PC-9 (cell line): ENCODE data around the gene TENT4A. TPM values are rescaled to one million over a fixed set of nuclear protein-coding genes. Genes with fewer than 3 reads are reported as not detected.

Experiments
- BruUV-seq: library from RNA; stranded (reverse); fragments of 400-500 nt; replicated peaks from 2 replicates; lab custom pipeline; 2021; lab: Mats Ljungman, UMichigan
- CTCF ChIA-PET: fragments of 300-600 bp; sonication (Branson Sonifier 250); formaldehyde crosslinking; loops from one replicate; lab custom pipeline; 2022; ENCODE audit warnings: antibody characterized with exemption; lab: Charles Lee
- POLR2A ChIA-PET: fragments of 300-600 bp; sonication (Branson Sonifier 250); formaldehyde crosslinking; loops from one replicate; lab custom pipeline; 2022; ENCODE audit warnings: antibody characterized with exemption; ENCODE audit not compliant: unreplicated experiment; lab: Charles Lee
- DNase-seq, 2 experiments: peaks; one replicate each; pipeline versions ENCODE4 v3.0.0 to v3.0.0-alpha.2; 2015 to 2022; ENCODE audit warnings: mixed read lengths in 1 of 2
- H2AFZ ChIP-seq: fragments of 200-600 bp; sonication (generic); 2 replicates; pipeline ENCODE4 v1.8.1; 2017; ENCODE audit warnings: antibody characterized with exemption
- H3F3A ChIP-seq: fragments of 200-600 bp; sonication (generic); 2 replicates; pipeline ENCODE4 v1.8.1; 2017; ENCODE audit warnings: antibody characterized with exemption, mild to moderate bottlenecking, low read depth; ENCODE audit not compliant: insufficient read depth
- H3K27ac ChIP-seq: fragments of 200-600 bp; sonication (generic); 2 replicates; pipeline ENCODE4 v1.6.1; 2016; ENCODE audit warnings: mixed run types
- H3K27me3 ChIP-seq: fragments of 200-600 bp; sonication (generic); 2 replicates; pipeline ENCODE4 v1.6.1; 2016; ENCODE audit warnings: low read depth, mixed run types; ENCODE audit not compliant: insufficient read depth
- H3K36me3 ChIP-seq: fragments of 200-600 bp; sonication (generic); 2 replicates; pipeline ENCODE4 v1.6.1; 2016; ENCODE audit warnings: low read depth, mixed run types
- H3K4me1 ChIP-seq: fragments of 200-600 bp; sonication (generic); replicated peaks from 2 replicates; pipeline ENCODE4 v1.6.1; 2016; ENCODE audit warnings: mixed run types; ENCODE audit not compliant: insufficient read depth
- H3K4me2 ChIP-seq: fragments of 200-600 bp; sonication (generic); 2 replicates; pipeline ENCODE4 v1.6.1; 2017; ENCODE audit warnings: mixed run types
- H3K4me3 ChIP-seq: fragments of 200-600 bp; sonication (generic); 2 replicates; pipeline ENCODE4 v1.6.1; 2016; ENCODE audit warnings: mixed run types
- H3K79me2 ChIP-seq: fragments of 200-600 bp; sonication (generic); 2 replicates; pipeline ENCODE4 v1.6.1; 2017; ENCODE audit warnings: low read depth, mixed run types
- H3K9me2 ChIP-seq: fragments of 200-600 bp; sonication (generic); 2 replicates; pipeline ENCODE4 v1.8.1; 2017; ENCODE audit warnings: mild to moderate bottlenecking; ENCODE audit not compliant: insufficient read depth
- H3K9me3 ChIP-seq: fragments of 200-600 bp; sonication (generic); 2 replicates; pipeline ENCODE4 v1.8.1; 2016; ENCODE audit warnings: low read depth; ENCODE audit not compliant: insufficient read depth
- H4K20me1 ChIP-seq: fragments of 200-600 bp; sonication (generic); 2 replicates; pipeline ENCODE4 v1.8.1; 2017; ENCODE audit not compliant: insufficient read depth
- EZH2 ChIP-seq: fragments of 200-600 bp; sonication (generic); IDR thresholded peaks from 2 replicates; pipeline ENCODE4 v1.8.0; 2017; ENCODE audit warnings: antibody characterized with exemption, low read depth
- intact Hi-C: fragments of 100-400 bp; cut with micrococcal nuclease; formaldehyde crosslinking; loops from one replicate; pipeline ENCODE4 v1.10.0; 2022; ENCODE audit not compliant: unreplicated experiment
- total RNA-seq: library from RNA; stranded (reverse); gene quantifications from 2 replicates; pipeline ENCODE4 v1.2.3, GENCODE V29; 2021
- TF ChIP-seq, protein P1 (sequence below): fragments of 200-600 bp; sonication (generic); conservative IDR thresholded peaks from 2 replicates; pipeline ENCODE4 v1.6.1; 2017; ENCODE audit warnings: mixed run types, antibody characterized with exemption, mild to moderate bottlenecking, moderate library complexity

The TENT4A gene
- total RNA-seq, 1 experiment from 2014 or later = 84.8 TPM

DNA sequence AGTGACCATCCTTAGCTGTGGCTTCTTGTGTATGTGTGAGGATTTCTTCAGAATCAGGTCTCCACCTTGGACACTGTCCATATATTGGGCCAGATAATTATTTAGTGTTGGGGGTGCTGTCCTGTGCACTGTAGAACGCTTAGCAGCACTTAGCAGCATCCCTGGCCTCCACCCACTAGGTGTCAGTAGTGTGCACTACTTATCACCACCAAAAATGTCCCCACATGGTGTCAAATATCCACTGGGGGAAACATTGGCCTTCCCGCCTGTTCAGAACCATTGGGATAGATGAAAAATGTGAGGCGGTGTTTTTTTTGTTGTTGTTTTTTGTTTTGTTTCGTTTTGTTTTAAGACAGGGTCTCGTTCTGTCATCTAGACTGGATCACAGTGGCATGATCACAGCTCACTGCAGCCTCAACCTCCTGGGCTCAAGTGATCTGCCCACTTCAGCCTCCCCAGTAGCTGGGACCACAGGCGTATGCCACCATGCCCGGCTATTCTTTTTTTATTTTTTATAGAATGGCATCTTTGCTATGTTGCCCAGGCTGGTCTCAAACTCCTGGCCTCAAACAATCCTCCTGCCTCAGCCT lies 67.7 kb downstream of the TENT4A start:
- DNase-seq = no peak
- CTCF ChIA-PET = interaction anchor here (0.6 kb wide), 1 partner anchor 1075 kb away, joined by 3 read pairs; no protein-coding TSS in a partner anchor

GRCh38 chr5:6781716-6782115 lies 68.5 kb downstream of the TENT4A start:
- CTCF ChIA-PET = no interaction called here
- peak in 1 of 2 experiments; percentile 49 for DNase-seq

More for the DNA sequence above, 67.7 kb downstream of the TENT4A start:
- Histone ChIP-seq H3K4me3 (no peak overlapping the region), H3F3A (no peaks in the 10 kb centered on the region), H3K4me2 (no peak overlapping the region), H3K9me2 (no peaks in the 10 kb centered on the region), H3K27me3 (no peaks in the 10 kb centered on the region), H2AFZ (no peak overlapping the region), H3K9me3 (no peaks in the 10 kb centered on the region), H3K27ac (no peak overlapping the region), H4K20me1 (no peaks in the 10 kb centered on the region), H3K79me2 (no peaks in the 10 kb centered on the region), H3K4me1 (no peaks in the 10 kb centered on the region), H3K36me3 (no peaks in the 10 kb centered on the region)
- POLR2A ChIA-PET = no interaction called here
- TF ChIP-seq, protein P1, sequence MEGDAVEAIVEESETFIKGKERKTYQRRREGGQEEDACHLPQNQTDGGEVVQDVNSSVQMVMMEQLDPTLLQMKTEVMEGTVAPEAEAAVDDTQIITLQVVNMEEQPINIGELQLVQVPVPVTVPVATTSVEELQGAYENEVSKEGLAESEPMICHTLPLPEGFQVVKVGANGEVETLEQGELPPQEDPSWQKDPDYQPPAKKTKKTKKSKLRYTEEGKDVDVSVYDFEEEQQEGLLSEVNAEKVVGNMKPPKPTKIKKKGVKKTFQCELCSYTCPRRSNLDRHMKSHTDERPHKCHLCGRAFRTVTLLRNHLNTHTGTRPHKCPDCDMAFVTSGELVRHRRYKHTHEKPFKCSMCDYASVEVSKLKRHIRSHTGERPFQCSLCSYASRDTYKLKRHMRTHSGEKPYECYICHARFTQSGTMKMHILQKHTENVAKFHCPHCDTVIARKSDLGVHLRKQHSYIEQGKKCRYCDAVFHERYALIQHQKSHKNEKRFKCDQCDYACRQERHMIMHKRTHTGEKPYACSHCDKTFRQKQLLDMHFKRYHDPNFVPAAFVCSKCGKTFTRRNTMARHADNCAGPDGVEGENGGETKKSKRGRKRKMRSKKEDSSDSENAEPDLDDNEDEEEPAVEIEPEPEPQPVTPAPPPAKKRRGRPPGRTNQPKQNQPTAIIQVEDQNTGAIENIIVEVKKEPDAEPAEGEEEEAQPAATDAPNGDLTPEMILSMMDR = peak; percentile 80
- TF ChIP-seq EZH2 = no peak
- BruUV-seq = no TSS peak
- intact Hi-C loops = no loop called here

DNA sequence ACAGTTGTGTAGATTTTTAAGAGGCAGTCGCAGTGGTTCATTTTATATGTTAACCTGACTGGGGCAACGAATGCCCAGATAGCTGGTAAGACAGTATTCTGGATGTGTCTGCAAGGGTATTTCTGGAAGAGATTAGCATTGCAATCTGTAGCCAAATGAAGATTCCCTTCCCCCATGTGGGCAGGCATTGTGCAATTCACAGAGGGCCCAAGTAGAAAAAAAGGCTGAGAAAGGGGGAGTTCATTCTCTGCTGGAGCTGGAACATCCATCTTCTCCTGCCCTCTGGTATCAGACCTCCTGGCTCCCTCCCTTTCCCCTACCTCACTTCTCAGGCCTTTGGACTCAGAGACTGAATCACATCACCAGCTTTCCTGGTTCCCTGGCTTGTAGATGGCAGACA lies 70.6 kb downstream of the TENT4A start:
- no peaks in the 10 kb centered on the region for H3K79me2 ChIP-seq
- H3K4me1 ChIP-seq = no peaks in the 10 kb centered on the region
- ChIA-PET POLR2A (no interaction called here), CTCF (no interaction called here)
- H4K20me1 ChIP-seq = no peaks in the 10 kb centered on the region
- no peak overlapping the region for H3K4me2 ChIP-seq
- BruUV-seq = no TSS peak
- no peaks in the 10 kb centered on the region for H3K9me2 ChIP-seq
- intact Hi-C loops = no loop called here
- H3K27ac ChIP-seq = no peak overlapping the region
- no peak overlapping the region for H2AFZ ChIP-seq
- no peaks in the 10 kb centered on the region for H3K9me3 ChIP-seq
- no peaks in the 10 kb centered on the region for H3K36me3 ChIP-seq
- H3F3A ChIP-seq = no peaks in the 10 kb centered on the region
- DNase-seq = no peak
- no peak overlapping the region for H3K4me3 ChIP-seq
- H3K27me3 ChIP-seq = no peaks in the 10 kb centered on the region
- TF ChIP-seq, protein P1 = no peak
- TF ChIP-seq EZH2 = no peak

More at GRCh38 chr5:6781716-6782115, 68.5 kb downstream of the TENT4A start:
- H3K9me2 ChIP-seq = no peaks in the 10 kb centered on the region
- no peak overlapping the region for H2AFZ ChIP-seq
- H3K4me2 ChIP-seq = no peak overlapping the region
- no peaks in the 10 kb centered on the region for H3K9me3 ChIP-seq
- H4K20me1 ChIP-seq = no peaks in the 10 kb centered on the region
- POLR2A ChIA-PET = no interaction called here
- no peaks in the 10 kb centered on the region for H3K36me3 ChIP-seq
- no TSS peak for BruUV-seq
- TF ChIP-seq EZH2 = no peak
- TF ChIP-seq, protein P1 = no peak
- no peaks in the 10 kb centered on the region for H3F3A ChIP-seq
- H3K79me2 ChIP-seq = no peaks in the 10 kb centered on the region
- H3K4me3 ChIP-seq = no peak overlapping the region
- H3K27ac ChIP-seq = no peak overlapping the region
- no peaks in the 10 kb centered on the region for H3K4me1 ChIP-seq
- intact Hi-C loops = no loop called here
- no peaks in the 10 kb centered on the region for H3K27me3 ChIP-seq
